Endothelial cell of umbilical vein (primary cell): Measurements from ENCODE around the gene HOXA1. TPM values are rescaled to one million over a fixed set of nuclear protein-coding genes. Genes with fewer than 3 reads are reported as not detected.

Source experiments
- BruUV-seq: library from RNA; stranded (reverse); fragments of 400-500 nt; replicated peaks from 2 replicates; lab custom pipeline; 2021; lab: Mats Ljungman, UMichigan
- CTCF ChIA-PET: fragments of 300-600, 350-600 bp; sonication (Branson Sonifier 250); formaldehyde crosslinking; loops from one replicate; lab custom pipeline; 2021; ENCODE audit warnings: antibody characterized with exemption, inconsistent platforms; lab: Charles Lee
- POLR2A ChIA-PET: fragments of 300-600, 350-600 bp; sonication (Branson Sonifier 250); formaldehyde crosslinking; loops from one replicate; lab custom pipeline; 2021; ENCODE audit warnings: antibody characterized with exemption, inconsistent platforms; lab: Charles Lee
- DNase-seq: peaks from one replicate; pipeline ENCODE4 v3.0.0-alpha.2; 2011; ENCODE audit warnings: low read depth, low spot score
- FAIRE-seq: peaks from 2 replicates; lab custom pipeline; 2011; peaks lifted over from hg19 to GRCh38; lab: Jason Lieb, UNC
- H2AFZ ChIP-seq: 2 replicates; pipeline ENCODE4 v1.6.0; 2012; ENCODE audit warnings: low read depth, low read length, control low read depth, inconsistent platforms
- H3K27ac ChIP-seq: 2 replicates; pipeline ENCODE4 v1.5.1; 2011; ENCODE audit warnings: low read depth, mild to moderate bottlenecking, control low read depth, low read length, moderate library complexity; ENCODE audit not compliant: insufficient read depth
- H3K27me3 ChIP-seq, 2 experiments: 2 replicates each; pipeline versions ENCODE4 v1.6.0 to v1.6.1; 2011; ENCODE audit warnings: low read length in 2 of 2, mixed read lengths in 1 of 2; ENCODE audit not compliant: control insufficient read depth in 2 of 2, insufficient read depth in 2 of 2
- H3K36me3 ChIP-seq, 2 experiments: 2 replicates in 1 of 2; 3 replicates in 1 of 2; pipeline ENCODE4 v1.5.1; 2011; ENCODE audit warnings: low read length in 2 of 2, mild to moderate bottlenecking in 1 of 2, moderate library complexity in 1 of 2; ENCODE audit not compliant: control insufficient read depth in 2 of 2, insufficient read depth in 2 of 2; ENCODE audit errors: extremely low read depth in 1 of 2
- H3K4me1 ChIP-seq: 3 replicates; pipeline ENCODE4 v1.5.1; 2011; ENCODE audit warnings: mild to moderate bottlenecking, low read length; ENCODE audit not compliant: control insufficient read depth, insufficient read depth; ENCODE audit errors: extremely low read depth
- H3K4me2 ChIP-seq: 2 replicates; pipeline ENCODE4 v1.6.1; 2011; ENCODE audit warnings: low read length, control low read depth, mixed read lengths; ENCODE audit not compliant: insufficient read depth
- H3K4me3 ChIP-seq, 3 experiments: fragments of 200-600 bp in 1 of 3; sonication (generic), shearing (Covaris generic) in 1 of 3; replicated peaks in 1 of 3; 2 replicates each; pipeline ENCODE4 v1.5.1; 2011 to 2016; ENCODE audit warnings: control low read depth in 3 of 3, low read length in 3 of 3, mild to moderate bottlenecking in 2 of 3, inconsistent platforms in 1 of 3, low read depth in 1 of 3, moderate library complexity in 1 of 3; ENCODE audit not compliant: insufficient read depth in 1 of 3
- H3K79me2 ChIP-seq: 2 replicates; pipeline ENCODE4 v1.6.0; 2012; ENCODE audit warnings: low read length, inconsistent platforms; ENCODE audit not compliant: control insufficient read depth, insufficient read depth
- H3K9ac ChIP-seq: replicated peaks from 2 replicates; pipeline ENCODE3; 2011; ENCODE audit warnings: low read length, control low read depth; ENCODE audit not compliant: insufficient read depth; ENCODE audit errors: extremely low read depth
- H3K9me1 ChIP-seq: replicated peaks from 3 replicates; pipeline ENCODE4 v1.6.0; 2011; ENCODE audit warnings: mild to moderate bottlenecking, low read length; ENCODE audit not compliant: control insufficient read depth, insufficient read depth; ENCODE audit errors: extremely low read depth
- H3K9me3 ChIP-seq: replicated peaks from 2 replicates; pipeline ENCODE4 v1.5.1; 2012; ENCODE audit warnings: low read length, inconsistent platforms; ENCODE audit not compliant: control insufficient read depth, insufficient read depth
- H4K20me1 ChIP-seq: replicated peaks from 2 replicates; pipeline ENCODE3; 2011; ENCODE audit warnings: mild to moderate bottlenecking, low read length; ENCODE audit not compliant: control insufficient read depth, insufficient read depth; ENCODE audit errors: extremely low read depth
- EZH2 ChIP-seq: IDR thresholded peaks from 2 replicates; pipeline ENCODE4 v1.6.1; 2012; ENCODE audit warnings: borderline replicate concordance, low read depth, mild to moderate bottlenecking, moderate library complexity, low read length, inconsistent platforms; ENCODE audit not compliant: severe bottlenecking
- FOS ChIP-seq: IDR thresholded peaks from 2 replicates; pipeline ENCODE4 v1.6.1; 2011; ENCODE audit warnings: mild to moderate bottlenecking, low read length, moderate library complexity, borderline replicate concordance; ENCODE audit not compliant: insufficient read depth
- GATA2 ChIP-seq: IDR thresholded peaks from 2 replicates; pipeline ENCODE4 v1.7.0; 2011; ENCODE audit warnings: low read depth, mild to moderate bottlenecking, moderate library complexity, mixed read lengths, low read length; ENCODE audit not compliant: insufficient read length, insufficient read depth
- JUN ChIP-seq: IDR thresholded peaks from 2 replicates; pipeline ENCODE4 v1.6.1; 2011; ENCODE audit warnings: borderline replicate concordance, low read depth; ENCODE audit not compliant: insufficient read length, insufficient read depth
- MYC ChIP-seq: IDR thresholded peaks from one replicate; pipeline ENCODE4 v1.6.1; 2011; ENCODE audit warnings: mild to moderate bottlenecking, low read depth, low read length
- POLR2A ChIP-seq: IDR thresholded peaks from 2 replicates; pipeline ENCODE4 v1.6.1; 2012; ENCODE audit warnings: low read depth, mild to moderate bottlenecking, control low read depth, low read length
- POLR2AphosphoS5 ChIP-seq: IDR thresholded peaks from 2 replicates; pipeline ENCODE4 v1.6.1; 2012; ENCODE audit warnings: low read depth, mild to moderate bottlenecking, control low read depth, low read length, moderate library complexity; ENCODE audit not compliant: insufficient read depth
- dilution Hi-C: fragments of 300-500 bp; cut with MboI; formaldehyde crosslinking; loops from one replicate; pipeline ENCODE4 v1.15.0; 2019; ENCODE audit warnings: low sequenced_read_pairs; ENCODE audit not compliant: extremely low pct_ligation_motif_present
- intact Hi-C: fragments of 100-400 bp; cut with micrococcal nuclease; formaldehyde crosslinking; loops from one replicate; pipeline ENCODE4 v1.10.0; 2022
- polyA plus RNA-seq, 4 experiments: library from polyadenylated mRNA; depleted of rRNA in 3 of 4; stranded (reverse) in 3 of 4; unstranded in 1 of 4; fragments of >200 nt; gene quantifications; 2 replicates each; pipeline versions ENCODE4 v1.2.1 to v1.2.3, GENCODE V29; 2011 to 2012; ENCODE audit warnings: missing spikeins in 1 of 4
- total RNA-seq: library from RNA; stranded (reverse); gene quantifications from 2 replicates; pipeline ENCODE4 v1.2.3, GENCODE V29; 2021
- TF ChIP-seq, protein P1 (sequence below): IDR thresholded peaks from 2 replicates; pipeline ENCODE4 v1.6.1; 2011; ENCODE audit not compliant: insufficient read depth, insufficient read length
- TF ChIP-seq, protein P2 (sequence below), 2 donors: IDR thresholded peaks; 1 replicate in 1 of 2; 2 replicates in 1 of 2; pipeline ENCODE4 v1.5.1; 2011; ENCODE audit warnings: low read length in 2 of 2, mild to moderate bottlenecking in 2 of 2, moderate library complexity in 2 of 2, control low read depth in 1 of 2, inconsistent platforms in 1 of 2, low read depth in 1 of 2; ENCODE audit not compliant: insufficient read depth in 1 of 2; ENCODE audit errors: extremely low read depth in 1 of 2

HOXA1 gene
- total and polyA plus RNA-seq, 2 donors (not counting 3 experiments of a cell fraction or from before 2014, with no cell fraction given) = 1.2 to 2.4 TPM

DNA sequence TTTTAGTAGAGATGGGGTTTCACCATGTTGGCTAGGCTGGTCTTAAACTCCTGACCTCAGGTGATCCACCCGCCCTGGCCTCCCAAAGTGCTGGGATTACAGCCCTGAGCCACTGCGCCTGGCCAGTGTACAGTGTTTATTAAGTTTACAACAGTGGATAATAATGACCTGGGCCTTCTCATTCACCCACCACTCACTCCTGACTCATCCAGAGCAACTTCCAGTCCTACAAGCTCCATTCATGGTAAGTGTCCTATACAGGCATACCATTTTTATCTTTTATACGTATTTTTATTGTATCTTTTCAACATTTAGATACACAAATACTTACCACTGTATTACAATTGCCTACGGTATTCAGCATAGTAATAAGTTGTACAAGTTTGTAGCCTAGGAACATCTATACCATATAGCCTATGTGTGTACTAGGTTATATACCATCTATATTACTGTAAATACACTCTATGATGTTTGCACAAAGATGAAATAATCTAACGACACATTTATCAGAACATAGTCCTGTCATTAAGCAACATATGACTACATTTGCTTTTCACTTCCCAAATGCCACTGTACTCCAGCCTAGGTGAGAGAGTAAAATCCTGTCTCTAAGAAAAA, 17.1 kb downstream of the HOXA1 start:
- ChIA-PET CTCF (no interaction called here), POLR2A (no interaction called here)
- dilution Hi-C loops (no loop called here), intact Hi-C loops (no loop called here)
- H4K20me1 ChIP-seq = no peaks in the 10 kb centered on the region
- DNase-seq = no peak
- H2AFZ ChIP-seq = no peak overlapping the region
- no peaks in the 10 kb centered on the region for H3K4me1 ChIP-seq
- TF ChIP-seq FOS = no peak
- no peak for TF ChIP-seq GATA2
- TF ChIP-seq, protein P1, sequence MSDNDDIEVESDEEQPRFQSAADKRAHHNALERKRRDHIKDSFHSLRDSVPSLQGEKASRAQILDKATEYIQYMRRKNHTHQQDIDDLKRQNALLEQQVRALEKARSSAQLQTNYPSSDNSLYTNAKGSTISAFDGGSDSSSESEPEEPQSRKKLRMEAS = no peak
- TF ChIP-seq POLR2A = no peak
- no peak for TF ChIP-seq JUN
- TF ChIP-seq, protein P2, sequence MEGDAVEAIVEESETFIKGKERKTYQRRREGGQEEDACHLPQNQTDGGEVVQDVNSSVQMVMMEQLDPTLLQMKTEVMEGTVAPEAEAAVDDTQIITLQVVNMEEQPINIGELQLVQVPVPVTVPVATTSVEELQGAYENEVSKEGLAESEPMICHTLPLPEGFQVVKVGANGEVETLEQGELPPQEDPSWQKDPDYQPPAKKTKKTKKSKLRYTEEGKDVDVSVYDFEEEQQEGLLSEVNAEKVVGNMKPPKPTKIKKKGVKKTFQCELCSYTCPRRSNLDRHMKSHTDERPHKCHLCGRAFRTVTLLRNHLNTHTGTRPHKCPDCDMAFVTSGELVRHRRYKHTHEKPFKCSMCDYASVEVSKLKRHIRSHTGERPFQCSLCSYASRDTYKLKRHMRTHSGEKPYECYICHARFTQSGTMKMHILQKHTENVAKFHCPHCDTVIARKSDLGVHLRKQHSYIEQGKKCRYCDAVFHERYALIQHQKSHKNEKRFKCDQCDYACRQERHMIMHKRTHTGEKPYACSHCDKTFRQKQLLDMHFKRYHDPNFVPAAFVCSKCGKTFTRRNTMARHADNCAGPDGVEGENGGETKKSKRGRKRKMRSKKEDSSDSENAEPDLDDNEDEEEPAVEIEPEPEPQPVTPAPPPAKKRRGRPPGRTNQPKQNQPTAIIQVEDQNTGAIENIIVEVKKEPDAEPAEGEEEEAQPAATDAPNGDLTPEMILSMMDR (IDR thresholded peaks at IDR 0.05; ENCODE audit: extremely low read depth in 1 of 2, insufficient read depth in 1 of 2, low read depth in 1 of 2, low read length in 2 of 2) = no peak
- no peak for TF ChIP-seq EZH2
- TF ChIP-seq MYC = no peak
- no peak for TF ChIP-seq POLR2AphosphoS5
- no peak overlapping the region for H3K4me2 ChIP-seq
- H3K36me3 ChIP-seq = no peaks in the 10 kb centered on the region
- no peak overlapping the region for H3K4me3 ChIP-seq
- H3K27ac ChIP-seq = no peak overlapping the region
- no peak overlapping the region for H3K9ac ChIP-seq
- FAIRE-seq = no peak
- no peaks in the 10 kb centered on the region for H3K9me1 ChIP-seq
- BruUV-seq = no TSS peak
- no peaks in the 10 kb centered on the region for H3K27me3 ChIP-seq
- H3K9me3 ChIP-seq = no peaks in the 10 kb centered on the region
- H3K79me2 ChIP-seq = no peaks in the 10 kb centered on the region
